Amniotic stem cell (primary cell): Measurements from ENCODE around the gene BOC.

ENCODE experiments used
- DNase-seq: peaks from one replicate; lab custom pipeline; 2025; lab: John Stamatoyannopoulos, UW

Gene BOC

GRCh38 chr3:113249601-113250000 lies 38.2 kb downstream of the BOC start:
- no peak for DNase-seq

- no peak for DNase-seq
These were observed 39.2 kb downstream of the BOC start for GRCh38 chr3:113250566-113250965.

- DNase-seq: no peak
These were observed 40.5 kb downstream of the BOC start for GRCh38 chr3:113251817-113252216.

- DNase-seq: no peak
These were observed 41.2 kb downstream of the BOC start for GRCh38 chr3:113252553-113252952.

GRCh38 chr3:113253702-113254101 lies 42.3 kb downstream of the BOC start:
- no peak for DNase-seq

GRCh38 chr3:113254171-113254947 lies 43.0 kb downstream of the BOC start:
- no peak for DNase-seq

GRCh38 chr3:113255100-113255853 lies 43.9 kb downstream of the BOC start:
- no peak for DNase-seq

GRCh38 chr3:113255854-113256615 lies 44.7 kb downstream of the BOC start:
- no peak for DNase-seq

- no peak for DNase-seq
These were observed 47.0 kb downstream of the BOC start for GRCh38 chr3:113258361-113258760.

GRCh38 chr3:113259196-113259595 lies 47.8 kb downstream of the BOC start:
- DNase-seq: no peak

- no peak for DNase-seq
These were observed 49.8 kb downstream of the BOC start for GRCh38 chr3:113261063-113261625.

- DNase-seq: no peak
These were observed 50.4 kb downstream of the BOC start for GRCh38 chr3:113261626-113262303.

GRCh38 chr3:113262304-113262665 lies 50.9 kb downstream of the BOC start:
- DNase-seq: no peak

GRCh38 chr3:113263020-113263419 lies 51.7 kb downstream of the BOC start:
- DNase-seq: no peak

- DNase-seq: no peak
These were observed 52.4 kb downstream of the BOC start for GRCh38 chr3:113263778-113264177.

- no peak for DNase-seq
These were observed 53.1 kb downstream of the BOC start for GRCh38 chr3:113264283-113265131.

- no peak for DNase-seq
These were observed 53.9 kb downstream of the BOC start for GRCh38 chr3:113265231-113265630.

GRCh38 chr3:113266738-113267137 lies 55.4 kb downstream of the BOC start:
- DNase-seq: no peak

- DNase-seq: no peak
These were observed 57.0 kb downstream of the BOC start for GRCh38 chr3:113268311-113268710.

GRCh38 chr3:113268942-113269341 lies 57.6 kb downstream of the BOC start:
- no peak for DNase-seq

- no peak for DNase-seq
These were observed 58.3 kb downstream of the BOC start for GRCh38 chr3:113269661-113270060.
